ENCODE measurements around the gene IRF9. TPM values are rescaled to one million over a fixed set of nuclear protein-coding genes. Genes with fewer than 3 reads are reported as not detected.
A peak's percentile ranks its signal among the peaks of the same experiment; 100 is the strongest.

Gene IRF9
- total and polyA plus RNA-seq, 2 of the 13 experiments (the other 11 are each of a cell fraction or from before 2014, with no cell fraction given) = 14.9 to 49.7 TPM

DNA sequence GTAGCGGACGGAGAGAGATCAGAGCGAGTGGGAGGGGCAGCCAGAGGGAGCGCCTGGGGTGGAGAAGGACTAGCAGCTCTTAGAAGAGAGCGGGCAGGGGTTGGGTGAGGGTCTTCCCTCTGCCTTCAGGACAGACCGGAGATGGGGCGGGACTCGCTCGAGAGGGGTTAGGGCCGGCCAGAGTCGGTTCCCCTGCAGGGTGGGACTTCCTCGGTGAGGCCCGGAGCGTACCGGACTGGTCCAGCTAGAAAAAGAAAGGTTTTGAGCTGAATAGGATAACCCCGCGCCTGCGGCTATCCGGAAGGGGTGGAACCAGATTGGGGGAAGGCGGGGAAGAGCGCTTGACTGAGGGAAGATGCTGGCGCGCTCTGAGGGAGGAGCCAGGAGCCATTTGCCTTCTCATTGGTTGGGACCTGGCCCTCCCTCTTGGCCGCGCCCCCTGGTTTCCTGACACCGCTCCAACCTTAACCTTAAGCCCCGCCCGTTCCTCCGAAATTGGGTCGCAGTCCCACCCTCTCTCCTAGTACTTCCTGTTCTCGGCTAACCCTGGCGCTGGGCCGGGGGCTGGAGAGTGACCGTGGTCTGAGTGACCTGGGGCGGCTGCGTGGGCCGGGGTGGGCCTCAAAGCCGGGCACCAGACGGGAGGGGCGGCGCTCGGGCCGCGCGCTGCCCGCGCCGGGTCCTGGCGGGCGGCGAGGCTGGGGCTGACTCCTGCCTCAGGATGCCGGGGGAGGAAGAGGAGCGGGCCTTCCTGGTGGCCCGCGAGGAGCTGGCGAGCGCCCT, 13.9 kb upstream of the IRF9 start, which contains the start of gene RNF31 (continued):
- no peak; the same call in 1 of the 2 replicates for TF ChIP-seq SAFB2 (CRISPR knock-in tag; IDR thresholded peaks at IDR 0.05; ENCODE audit: borderline replicate concordance, low read depth)
- TF ChIP-seq HOXA3 (CRISPR knock-in tag; IDR thresholded peaks at IDR 0.05) = peak; percentile 41; the same call in 1 of the 2 replicates
- 0 out of 2 replicates have a peak, but pooled peaks have one; percentile 5 for TF ChIP-seq ZFP90 (CRISPR knock-in tag; IDR thresholded peaks at IDR 0.05; ENCODE audit: borderline replicate concordance)
- TF ChIP-seq HCFC1 (IDR thresholded peaks at IDR 0.05; ENCODE audit: low read depth, low read length) = peak; percentile 6; the same call in 1 of the 2 replicates
- TF ChIP-seq TAF15 (IDR thresholded peaks at IDR 0.05; ENCODE audit: low read depth, low read length, poor library complexity, severe bottlenecking) = peak; percentile 37
- TF ChIP-seq ZBTB3 (CRISPR knock-in tag; IDR thresholded peaks at IDR 0.05; ENCODE audit: borderline replicate concordance, low read depth) = peak; percentile 2; the same call in 1 of the 2 replicates
- TF ChIP-seq ZNF746 (CRISPR knock-in tag; IDR thresholded peaks at IDR 0.05) = no peak
- 0 out of 2 replicates have a peak, but pooled peaks have one; percentile 67 for TF ChIP-seq ZFP62 (CRISPR knock-in tag; IDR thresholded peaks at IDR 0.05)
- TF ChIP-seq ZNF792 (CRISPR knock-in tag; IDR thresholded peaks at IDR 0.05) = no peak; the same call in 1 of the 2 replicates
- TF ChIP-seq RARA (CRISPR knock-in tag; IDR thresholded peaks at IDR 0.05) = 0 out of 2 replicates have a peak, but pooled peaks have one; percentile 13
- no peak for TF ChIP-seq ZNF33A (CRISPR knock-in tag; IDR thresholded peaks at IDR 0.05; ENCODE audit: borderline replicate concordance)
- TF ChIP-seq, protein P1, sequence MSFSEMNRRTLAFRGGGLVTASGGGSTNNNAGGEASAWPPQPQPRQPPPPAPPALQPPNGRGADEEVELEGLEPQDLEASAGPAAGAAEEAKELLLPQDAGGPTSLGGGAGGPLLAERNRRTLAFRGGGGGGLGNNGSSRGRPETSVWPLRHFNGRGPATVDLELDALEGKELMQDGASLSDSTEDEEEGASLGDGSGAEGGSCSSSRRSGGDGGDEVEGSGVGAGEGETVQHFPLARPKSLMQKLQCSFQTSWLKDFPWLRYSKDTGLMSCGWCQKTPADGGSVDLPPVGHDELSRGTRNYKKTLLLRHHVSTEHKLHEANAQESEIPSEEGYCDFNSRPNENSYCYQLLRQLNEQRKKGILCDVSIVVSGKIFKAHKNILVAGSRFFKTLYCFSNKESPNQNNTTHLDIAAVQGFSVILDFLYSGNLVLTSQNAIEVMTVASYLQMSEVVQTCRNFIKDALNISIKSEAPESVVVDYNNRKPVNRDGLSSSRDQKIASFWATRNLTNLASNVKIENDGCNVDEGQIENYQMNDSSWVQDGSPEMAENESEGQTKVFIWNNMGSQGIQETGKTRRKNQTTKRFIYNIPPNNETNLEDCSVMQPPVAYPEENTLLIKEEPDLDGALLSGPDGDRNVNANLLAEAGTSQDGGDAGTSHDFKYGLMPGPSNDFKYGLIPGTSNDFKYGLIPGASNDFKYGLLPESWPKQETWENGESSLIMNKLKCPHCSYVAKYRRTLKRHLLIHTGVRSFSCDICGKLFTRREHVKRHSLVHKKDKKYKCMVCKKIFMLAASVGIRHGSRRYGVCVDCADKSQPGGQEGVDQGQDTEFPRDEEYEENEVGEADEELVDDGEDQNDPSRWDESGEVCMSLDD (CRISPR knock-in tag; IDR thresholded peaks at IDR 0.05; ENCODE audit: borderline replicate concordance) = peak; percentile 48; the same call in 1 of the 2 replicates
- no peak for TF ChIP-seq ZNF251 (CRISPR knock-in tag; IDR thresholded peaks at IDR 0.05)
- peak; percentile 97 for TF ChIP-seq NR2C2 (CRISPR knock-in tag; IDR thresholded peaks at IDR 0.05; ENCODE audit: borderline replicate concordance)
- TF ChIP-seq, protein P2, sequence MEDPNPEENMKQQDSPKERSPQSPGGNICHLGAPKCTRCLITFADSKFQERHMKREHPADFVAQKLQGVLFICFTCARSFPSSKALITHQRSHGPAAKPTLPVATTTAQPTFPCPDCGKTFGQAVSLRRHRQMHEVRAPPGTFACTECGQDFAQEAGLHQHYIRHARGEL (CRISPR knock-in tag; IDR thresholded peaks at IDR 0.05) = no peak
- no peak for TF ChIP-seq ZNF572 (CRISPR knock-in tag; IDR thresholded peaks at IDR 0.05)
- no peak for TF ChIP-seq NBN (conservative IDR thresholded peaks at IDR 0.05)
- TF ChIP-seq RXRA (CRISPR knock-in tag; IDR thresholded peaks at IDR 0.05) = peak; percentile 80; the same call in 1 of the 2 replicates
- no peak for TF ChIP-seq ZMYM3 (CRISPR knock-in tag; IDR thresholded peaks at IDR 0.05)
- TF ChIP-seq HNF4A (CRISPR knock-in tag; IDR thresholded peaks at IDR 0.05) = no peak
- TF ChIP-seq, protein P3, sequence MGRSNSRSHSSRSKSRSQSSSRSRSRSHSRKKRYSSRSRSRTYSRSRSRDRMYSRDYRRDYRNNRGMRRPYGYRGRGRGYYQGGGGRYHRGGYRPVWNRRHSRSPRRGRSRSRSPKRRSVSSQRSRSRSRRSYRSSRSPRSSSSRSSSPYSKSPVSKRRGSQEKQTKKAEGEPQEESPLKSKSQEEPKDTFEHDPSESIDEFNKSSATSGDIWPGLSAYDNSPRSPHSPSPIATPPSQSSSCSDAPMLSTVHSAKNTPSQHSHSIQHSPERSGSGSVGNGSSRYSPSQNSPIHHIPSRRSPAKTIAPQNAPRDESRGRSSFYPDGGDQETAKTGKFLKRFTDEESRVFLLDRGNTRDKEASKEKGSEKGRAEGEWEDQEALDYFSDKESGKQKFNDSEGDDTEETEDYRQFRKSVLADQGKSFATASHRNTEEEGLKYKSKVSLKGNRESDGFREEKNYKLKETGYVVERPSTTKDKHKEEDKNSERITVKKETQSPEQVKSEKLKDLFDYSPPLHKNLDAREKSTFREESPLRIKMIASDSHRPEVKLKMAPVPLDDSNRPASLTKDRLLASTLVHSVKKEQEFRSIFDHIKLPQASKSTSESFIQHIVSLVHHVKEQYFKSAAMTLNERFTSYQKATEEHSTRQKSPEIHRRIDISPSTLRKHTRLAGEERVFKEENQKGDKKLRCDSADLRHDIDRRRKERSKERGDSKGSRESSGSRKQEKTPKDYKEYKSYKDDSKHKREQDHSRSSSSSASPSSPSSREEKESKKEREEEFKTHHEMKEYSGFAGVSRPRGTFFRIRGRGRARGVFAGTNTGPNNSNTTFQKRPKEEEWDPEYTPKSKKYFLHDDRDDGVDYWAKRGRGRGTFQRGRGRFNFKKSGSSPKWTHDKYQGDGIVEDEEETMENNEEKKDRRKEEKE (IDR thresholded peaks at IDR 0.05) = no peak
- TF ChIP-seq, protein P4, sequence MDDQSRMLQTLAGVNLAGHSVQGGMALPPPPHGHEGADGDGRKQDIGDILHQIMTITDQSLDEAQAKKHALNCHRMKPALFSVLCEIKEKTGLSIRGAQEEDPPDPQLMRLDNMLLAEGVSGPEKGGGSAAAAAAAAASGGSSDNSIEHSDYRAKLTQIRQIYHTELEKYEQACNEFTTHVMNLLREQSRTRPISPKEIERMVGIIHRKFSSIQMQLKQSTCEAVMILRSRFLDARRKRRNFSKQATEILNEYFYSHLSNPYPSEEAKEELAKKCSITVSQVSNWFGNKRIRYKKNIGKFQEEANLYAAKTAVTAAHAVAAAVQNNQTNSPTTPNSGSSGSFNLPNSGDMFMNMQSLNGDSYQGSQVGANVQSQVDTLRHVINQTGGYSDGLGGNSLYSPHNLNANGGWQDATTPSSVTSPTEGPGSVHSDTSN (CRISPR knock-in tag; IDR thresholded peaks at IDR 0.05; ENCODE audit: borderline replicate concordance) = peak; percentile 66; the same call in 1 of the 2 replicates
- no peak for TF ChIP-seq THYN1 (CRISPR knock-in tag; IDR thresholded peaks at IDR 0.05; ENCODE audit: borderline replicate concordance, low read depth)

Data from HepG2 (cell line).